Measurements from ENCODE around the gene RPS6KA2.
A peak's percentile ranks its signal among the peaks of the same experiment; 100 is the strongest.

The RPS6KA2 gene

DNA sequence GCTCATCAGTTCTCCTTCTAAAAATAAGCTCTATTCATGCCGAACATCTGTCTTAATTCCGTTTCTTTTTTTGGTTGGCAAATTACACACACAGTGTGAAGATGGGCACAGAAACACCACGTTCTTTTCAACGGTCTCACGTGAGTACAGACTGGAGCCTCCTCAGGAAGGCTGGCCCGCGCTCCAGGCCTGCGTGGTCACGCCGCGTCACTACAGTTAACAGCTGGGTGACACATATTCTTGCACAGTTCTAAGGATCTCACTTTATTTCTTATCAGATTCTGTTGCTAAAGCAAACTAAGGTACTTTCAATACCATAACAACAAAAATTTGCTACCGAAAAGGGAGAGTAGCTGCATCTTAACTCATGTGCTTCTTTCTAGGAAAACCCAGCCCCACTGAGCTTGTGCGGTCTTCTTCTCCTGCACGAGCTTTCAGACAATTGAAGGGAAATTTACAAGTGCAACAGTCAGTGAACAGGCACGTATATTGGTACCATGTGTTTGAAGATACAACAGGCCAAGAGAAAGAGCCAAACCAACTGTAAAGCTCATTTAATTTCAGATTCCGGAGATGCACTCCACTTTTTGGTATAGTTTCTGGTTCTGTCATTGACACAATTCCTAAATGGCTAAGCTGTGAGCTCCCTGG lies 188.7 kb downstream of the RPS6KA2 start:
- DNase-seq, result no peak

DNA sequence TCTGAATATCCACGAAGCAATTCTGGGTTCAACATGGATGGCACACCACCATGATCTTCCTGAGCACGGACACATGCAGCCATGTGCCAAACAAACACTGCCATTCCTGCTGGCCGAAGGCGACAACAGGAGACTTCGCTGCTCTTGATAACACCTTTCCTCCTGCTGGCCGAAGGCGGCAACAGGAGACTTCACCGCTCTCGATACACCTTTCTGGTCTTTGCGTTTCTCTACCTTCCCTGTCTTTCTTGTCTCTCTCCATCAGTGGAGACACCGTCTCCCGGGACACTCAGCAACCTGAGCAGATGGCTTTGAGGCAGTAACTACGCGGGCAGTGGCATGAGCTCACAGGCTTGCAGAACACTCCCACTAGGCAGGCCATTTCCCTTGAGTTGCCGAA lies 189.4 kb downstream of the RPS6KA2 start:
- DNase-seq, result no peak

GRCh38 chr6:166436195-166437139 lies 190.6 kb downstream of the RPS6KA2 start:
- no peak for DNase-seq

- peak; percentile 33 for DNase-seq
These were observed 191.5 kb downstream of the RPS6KA2 start for GRCh38 chr6:166435574-166435973.

GRCh38 chr6:166434336-166434735 lies 192.7 kb downstream of the RPS6KA2 start:
- no peak for DNase-seq

GRCh38 chr6:166433096-166433495 lies 194.0 kb downstream of the RPS6KA2 start:
- no peak for DNase-seq

DNA sequence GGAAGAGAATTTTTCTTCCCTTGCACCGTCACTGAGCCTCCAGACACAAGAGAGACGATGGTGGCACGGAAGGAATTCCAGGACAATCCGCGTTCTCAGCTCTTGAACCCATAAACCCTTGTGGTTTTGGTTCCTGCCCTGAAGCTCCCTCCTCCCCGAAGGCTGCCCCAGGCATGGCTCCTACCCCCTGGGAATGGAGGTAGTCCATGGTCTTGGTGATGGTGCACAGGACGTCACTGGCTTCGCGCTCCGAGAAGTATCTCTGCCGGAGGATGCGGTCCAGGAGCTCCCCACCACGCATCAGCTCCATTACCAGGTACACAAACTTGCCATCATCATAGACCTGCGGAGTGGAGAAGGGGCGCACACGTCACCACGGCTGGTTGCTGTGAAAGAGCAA lies 196.8 kb downstream of the RPS6KA2 start:
- DNase-seq, result no peak

DNA sequence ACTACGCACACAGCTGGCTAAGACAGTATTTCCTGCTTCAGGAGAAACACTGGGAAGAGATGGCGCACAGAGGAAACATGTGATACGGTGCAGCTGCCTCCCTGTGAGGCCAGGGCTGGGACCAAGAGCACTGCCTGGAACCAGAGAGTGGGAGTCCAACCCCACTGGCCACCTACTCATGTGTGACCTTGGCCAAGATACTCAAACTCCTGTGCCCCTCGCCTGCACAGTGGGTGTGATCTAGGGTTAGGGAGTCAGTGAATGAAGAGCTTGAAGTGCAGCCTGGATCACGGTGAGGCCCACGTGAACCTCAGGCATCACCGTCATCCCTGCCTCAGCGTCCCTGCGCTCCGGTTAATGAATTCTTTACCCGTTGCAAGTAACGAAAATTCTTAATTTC lies 202.6 kb downstream of the RPS6KA2 start:
- no peak for DNase-seq

GRCh38 chr6:166423781-166424180 lies 203.3 kb downstream of the RPS6KA2 start:
- no peak for DNase-seq

GRCh38 chr6:166423051-166423745 lies 203.9 kb downstream of the RPS6KA2 start:
- no peak for DNase-seq

- no peak for DNase-seq
These were observed 204.7 kb downstream of the RPS6KA2 start for GRCh38 chr6:166422201-166422940.

- DNase-seq, result no peak
These were observed 206.7 kb downstream of the RPS6KA2 start for GRCh38 chr6:166420351-166420750.

DNA sequence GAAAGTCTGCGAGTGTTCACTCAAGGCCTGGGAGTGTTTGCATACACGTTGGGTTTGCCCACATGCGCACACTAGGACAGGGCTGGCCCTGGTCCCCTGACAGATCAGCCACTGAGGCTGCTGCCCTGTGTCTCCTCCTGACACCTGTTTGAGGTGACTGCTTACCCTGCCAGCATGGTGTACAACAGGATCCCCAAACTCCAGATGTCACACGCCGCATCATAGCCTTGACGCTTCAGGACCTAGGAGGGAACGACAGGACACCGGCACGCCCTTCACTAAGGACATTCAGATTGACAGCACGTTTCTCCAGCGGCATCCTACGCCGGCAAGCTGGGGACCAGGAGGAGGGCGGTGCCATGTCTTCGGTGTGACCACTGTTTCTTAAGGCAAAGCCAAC lies 207.3 kb downstream of the RPS6KA2 start:
- peak; percentile 50 for DNase-seq

- peak; percentile 91 for DNase-seq
These were observed 207.8 kb downstream of the RPS6KA2 start for GRCh38 chr6:166419286-166419685.

DNA sequence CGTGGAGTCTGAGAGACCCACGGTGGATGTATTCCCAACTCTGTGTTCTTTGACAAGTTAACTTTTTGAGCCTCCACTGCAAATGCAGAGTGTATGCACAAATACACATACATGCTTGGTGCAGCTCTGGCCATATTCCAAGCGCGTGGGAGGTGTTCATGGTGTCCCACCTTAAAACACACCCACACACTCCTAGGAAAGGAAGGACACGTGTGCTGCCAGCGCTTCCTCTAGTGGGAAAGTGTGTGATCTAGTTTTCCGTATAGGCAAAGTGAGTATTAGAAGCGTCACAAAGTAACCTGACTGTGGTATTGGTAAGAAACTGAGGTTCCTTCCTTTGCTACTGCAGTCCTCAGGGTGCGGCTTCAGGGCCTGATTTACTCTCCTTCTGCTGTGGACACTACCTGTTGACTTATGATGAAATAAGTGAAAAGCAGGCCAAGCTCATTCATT lies 208.3 kb downstream of the RPS6KA2 start:
- DNase-seq, result no peak

GRCh38 chr6:166417285-166417691 lies 209.8 kb downstream of the RPS6KA2 start:
- DNase-seq, result no peak

DNA sequence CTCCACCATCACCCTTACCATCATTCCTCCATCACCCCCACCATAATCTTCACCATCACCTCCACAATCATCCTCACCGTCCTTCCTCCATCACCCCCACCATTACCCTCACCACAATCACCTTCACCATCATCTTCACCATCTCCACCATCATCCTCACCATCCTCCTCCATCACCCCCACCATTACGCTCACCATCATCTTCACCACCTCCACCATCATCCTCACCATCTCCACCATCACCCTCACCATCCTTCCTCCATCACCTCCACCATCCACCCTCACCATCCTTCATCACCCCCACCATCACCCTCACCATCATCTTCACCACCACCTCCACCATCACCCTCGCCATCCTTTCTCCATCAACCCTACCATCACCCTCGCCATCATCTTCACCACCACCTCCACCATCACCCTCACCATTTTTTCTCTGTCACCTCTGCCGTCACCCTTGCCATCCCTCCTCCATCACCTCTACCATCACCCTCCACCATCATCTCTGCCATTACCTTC lies 211.2 kb downstream of the RPS6KA2 start:
- no peak for DNase-seq

GRCh38 chr6:166415306-166415705 lies 211.7 kb downstream of the RPS6KA2 start:
- no peak for DNase-seq

DNA sequence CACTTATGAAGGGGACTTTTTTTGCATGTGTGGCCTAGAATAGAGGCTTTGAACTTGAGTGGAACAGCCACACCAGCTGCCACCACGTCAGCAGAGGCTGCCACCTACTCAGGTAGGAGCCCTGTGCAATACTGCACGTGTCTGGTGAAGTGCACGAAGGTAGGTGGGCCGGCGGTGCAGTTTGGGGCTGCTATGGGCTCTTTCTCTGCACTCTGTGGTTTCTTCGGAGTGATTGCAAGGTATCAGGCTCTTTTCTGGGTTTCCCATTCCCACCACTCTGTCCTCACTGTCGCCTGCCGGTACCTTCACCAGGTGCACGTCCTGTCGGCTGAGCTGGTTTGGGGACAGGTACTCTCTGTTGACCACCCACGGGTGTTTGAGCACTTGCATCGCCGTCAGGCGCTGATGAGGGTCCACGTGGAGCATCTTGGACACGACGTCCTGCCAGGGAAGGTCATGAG lies 213.5 kb downstream of the RPS6KA2 start:
- DNase-seq, result no peak

DNA sequence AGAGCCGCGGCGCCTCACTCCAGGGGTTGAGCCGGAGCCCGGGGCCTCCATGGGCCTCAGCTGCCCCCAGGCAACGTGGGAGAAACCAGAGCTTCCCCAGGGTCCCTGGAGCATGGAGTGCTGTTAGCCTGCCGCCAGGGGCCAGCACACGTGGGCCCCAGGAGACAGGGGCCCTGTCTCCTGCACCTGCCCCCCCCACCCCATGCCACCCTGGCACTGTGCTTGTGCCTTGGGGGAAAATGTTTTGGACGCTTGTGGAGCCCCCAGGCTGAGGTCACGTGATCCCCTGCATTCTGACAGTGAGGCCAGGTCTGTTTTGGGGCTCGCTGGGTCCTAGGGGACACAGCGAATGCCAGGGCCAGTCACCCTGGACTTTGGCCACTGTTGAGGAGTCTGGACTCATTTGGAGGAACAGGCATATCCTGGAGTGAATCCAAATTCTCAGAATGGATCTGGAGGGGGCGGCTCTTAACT lies 214.1 kb downstream of the RPS6KA2 start:
- no peak for DNase-seq

DNA sequence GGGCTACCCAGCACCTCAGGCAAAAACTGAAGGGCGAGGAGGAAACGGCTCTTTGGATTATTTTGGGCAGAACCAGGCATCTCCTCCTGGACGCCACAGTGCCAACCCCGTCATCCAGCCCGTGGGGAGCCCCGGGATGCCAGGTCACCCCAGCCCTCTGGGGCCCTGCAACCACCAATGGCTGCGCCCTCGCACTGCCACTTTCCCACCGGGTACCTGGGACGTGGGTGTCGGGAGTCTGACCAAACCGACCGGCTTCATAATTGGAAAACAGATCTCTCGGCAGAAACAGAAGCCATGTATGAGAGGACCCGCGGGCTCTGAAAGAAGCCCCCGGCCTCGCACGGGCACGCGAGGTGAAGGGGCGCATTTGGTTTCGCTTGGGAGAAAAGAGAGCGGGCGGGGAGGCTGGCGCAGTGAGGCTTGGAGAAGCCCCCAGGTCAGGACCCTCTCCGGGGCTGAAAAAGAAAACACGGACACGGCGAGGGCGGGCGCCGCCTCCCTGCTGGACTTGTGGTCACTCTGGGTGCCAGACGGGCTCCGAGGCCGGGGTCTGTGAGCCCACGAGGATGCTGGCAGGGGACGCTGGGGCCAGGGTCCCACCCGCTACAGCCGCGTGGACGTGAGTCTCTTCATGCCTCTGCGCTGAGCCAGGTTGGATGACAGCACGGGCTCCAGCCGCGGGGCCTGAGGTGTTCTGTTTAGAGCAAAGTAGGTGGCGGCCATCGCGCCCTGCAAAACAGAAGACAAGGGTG lies 214.7 kb downstream of the RPS6KA2 start:
- no peak for DNase-seq
